GM18507 (cell line): Measurements from ENCODE around the gene KRTAP10-9.
"Not testable (repeated sequence)": the region's sequence is repeated elsewhere in the genome, so short reads cannot be mapped to it uniquely, and the experiment has no call there.

Experiments used
- DNase-seq: peaks from one replicate; pipeline ENCODE4 v3.0.0; 2011; ENCODE audit warnings: low read depth; ENCODE audit not compliant: insufficient read length; ENCODE audit errors: extremely low spot score
- FAIRE-seq: peaks from 2 replicates; lab custom pipeline; 2011; peaks lifted over from hg19 to GRCh38; lab: Jason Lieb, UNC

KRTAP10-9 gene

GRCh38 chr21:44612669-44613229 is 14.1 kb upstream of the KRTAP10-9 start:
- DNase-seq (no peak), FAIRE-seq (no peak)

GRCh38 chr21:44613386-44614155 is 13.3 kb upstream of the KRTAP10-9 start:
- DNase-seq (no peak), FAIRE-seq (no peak)

DNA sequence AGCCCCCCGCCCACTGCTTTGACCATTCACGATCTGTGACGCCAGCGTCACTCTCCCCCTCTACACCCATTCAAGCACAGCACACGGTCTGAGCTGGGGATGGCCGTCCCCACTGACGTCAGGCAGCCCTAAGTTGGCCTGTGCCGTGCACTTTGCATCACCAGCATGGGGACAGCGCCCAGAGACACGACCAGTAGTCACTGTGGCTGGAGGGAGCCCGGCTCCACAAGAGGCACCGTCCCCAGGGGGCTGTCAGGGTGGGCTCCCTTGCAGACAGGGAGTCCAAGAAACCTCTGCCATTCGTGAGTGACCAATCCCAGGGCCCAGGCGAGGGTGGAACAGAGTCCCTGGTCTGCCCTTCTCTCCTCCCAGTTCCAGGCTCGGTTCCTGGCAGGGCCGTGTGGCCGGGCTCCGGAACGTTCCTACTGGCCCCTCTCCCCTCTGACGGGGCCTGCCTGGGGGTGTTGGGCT is 12.7 kb upstream of the KRTAP10-9 start:
- FAIRE-seq (no peak), DNase-seq (no peak)

DNA sequence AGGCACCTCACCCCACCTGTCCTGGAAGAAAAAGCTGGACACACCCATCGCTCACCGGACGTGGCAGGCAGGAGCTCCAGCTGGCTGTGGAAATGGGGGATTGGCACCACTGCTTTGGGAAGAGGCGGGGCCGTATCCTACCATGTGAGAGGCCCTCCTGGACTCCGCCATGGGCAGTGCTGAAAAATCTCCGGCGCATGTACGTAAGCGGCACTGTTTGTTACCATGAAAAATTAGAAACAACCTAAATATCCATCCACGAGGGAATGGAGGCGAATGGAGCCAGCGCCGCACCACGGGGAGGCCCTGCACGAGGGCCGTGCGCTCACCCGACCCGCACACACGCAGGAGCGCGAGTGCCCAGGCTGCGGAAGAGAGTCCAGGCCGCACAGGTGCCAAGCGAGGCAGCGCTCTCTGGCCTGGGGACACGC is 11.9 kb upstream of the KRTAP10-9 start:
- DNase-seq (no peak), FAIRE-seq (no peak)

DNA sequence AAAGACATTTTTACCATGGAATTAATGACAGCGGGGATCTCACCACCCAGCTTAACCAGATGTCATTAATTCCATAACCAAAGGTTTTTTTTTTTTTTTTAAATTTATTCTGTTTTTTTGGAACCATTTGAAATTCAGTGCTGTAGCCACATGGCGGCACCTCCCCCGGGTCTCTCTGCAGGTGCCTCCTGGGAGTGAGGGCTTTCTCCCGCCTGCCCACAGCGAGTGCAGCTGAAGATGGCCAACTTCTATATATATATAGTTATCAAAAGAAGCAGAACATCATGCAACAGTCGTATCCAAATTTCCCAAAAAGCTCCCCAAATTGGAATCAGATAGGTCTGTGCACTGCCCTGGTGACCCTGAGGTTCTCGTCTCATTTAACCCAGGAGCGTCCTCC is 11.4 kb upstream of the KRTAP10-9 start:
- no peak for DNase-seq
- no peak for FAIRE-seq

DNA sequence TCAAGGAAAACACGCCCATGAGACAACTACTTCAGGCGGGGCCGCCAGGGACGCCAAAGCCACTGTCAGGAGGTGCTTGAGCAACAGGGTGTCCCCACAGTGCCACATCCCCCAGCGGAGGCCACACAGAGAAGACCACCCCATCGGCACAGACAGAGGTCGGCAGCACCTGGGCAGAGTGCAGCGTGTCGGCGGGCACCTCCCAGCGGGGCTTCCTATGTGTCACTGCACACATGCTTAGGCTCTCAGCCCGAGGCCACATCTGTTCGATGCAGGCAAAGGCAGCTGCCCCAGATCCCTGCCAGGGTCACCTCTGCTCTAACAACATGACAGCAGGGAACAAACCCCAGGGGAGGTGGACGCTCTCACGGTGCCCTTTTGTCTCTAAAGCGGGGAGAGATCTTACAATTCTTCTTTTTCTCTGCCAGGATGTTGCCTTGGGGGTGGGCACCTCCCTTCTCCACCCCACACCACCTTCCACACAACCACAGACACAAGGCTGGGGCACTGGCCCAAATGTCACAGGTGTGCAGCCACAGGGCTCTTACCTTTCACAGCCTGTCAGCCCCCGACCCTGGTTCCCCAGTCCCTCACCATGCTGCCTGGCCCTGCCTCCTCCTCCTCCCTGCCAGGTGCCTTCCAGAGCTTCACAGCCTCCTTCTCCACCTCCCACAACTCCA is 10.8 kb upstream of the KRTAP10-9 start:
- FAIRE-seq = no peak
- DNase-seq = no peak

DNA sequence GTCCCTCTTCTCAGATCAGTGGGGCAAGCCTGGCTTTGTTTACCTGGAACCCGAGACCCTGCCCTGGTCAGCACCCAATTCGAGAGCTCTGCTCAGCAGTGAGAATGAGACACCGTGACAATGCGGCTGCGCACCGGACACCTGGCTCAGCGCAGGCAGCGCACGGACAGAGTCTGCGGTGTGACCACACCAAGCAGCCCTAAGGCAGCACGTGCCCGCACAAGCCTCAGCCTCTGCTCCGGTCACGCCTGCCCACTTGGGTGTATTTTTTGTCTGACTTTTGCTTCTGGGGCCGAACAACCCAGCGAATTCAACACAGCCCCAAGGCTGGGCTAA is 10.3 kb upstream of the KRTAP10-9 start:
- DNase-seq = no peak
- FAIRE-seq = no peak

DNA sequence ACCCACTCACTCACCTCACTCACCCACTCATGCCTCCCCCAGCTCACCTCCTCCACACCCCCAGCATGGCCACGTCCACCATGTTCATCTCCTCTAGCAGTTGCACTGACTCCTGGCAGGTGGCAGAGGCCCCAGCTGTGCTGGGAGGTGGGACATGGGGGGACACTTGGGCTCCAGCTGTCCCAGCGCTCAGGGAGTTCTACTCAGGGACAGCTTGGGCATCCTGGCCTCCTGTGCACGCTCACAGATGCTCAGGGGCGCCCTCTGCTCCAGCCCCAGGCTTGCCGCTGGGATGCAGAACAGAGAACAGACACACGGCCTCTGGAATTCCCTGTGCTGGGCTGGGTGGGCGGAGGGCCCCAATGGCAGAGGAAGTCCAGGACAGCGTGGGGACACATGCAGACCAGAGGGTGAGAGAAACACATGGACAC is 9.8 kb upstream of the KRTAP10-9 start:
- FAIRE-seq (no peak), DNase-seq (no peak)

DNA sequence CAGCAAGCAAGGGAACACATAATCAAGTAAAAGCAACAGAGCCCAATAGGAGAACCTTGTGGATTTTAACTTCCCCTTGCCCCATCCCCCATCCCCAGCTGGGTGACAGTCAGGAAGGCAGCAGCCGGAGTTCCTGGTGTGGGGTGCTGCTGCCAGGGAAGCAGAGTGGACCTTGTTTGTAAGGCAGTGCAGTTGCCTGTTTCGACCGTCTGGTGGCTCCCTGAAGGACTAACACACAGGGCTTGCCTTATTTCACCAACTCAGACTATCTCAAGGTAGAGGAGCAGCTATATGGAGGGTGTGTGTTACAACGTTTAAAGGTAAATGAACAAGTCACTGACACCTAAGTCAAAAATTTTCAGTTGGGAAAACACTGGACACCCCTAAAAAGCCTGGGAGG is 8.4 kb upstream of the KRTAP10-9 start:
- FAIRE-seq (no peak), DNase-seq (no peak)

DNA sequence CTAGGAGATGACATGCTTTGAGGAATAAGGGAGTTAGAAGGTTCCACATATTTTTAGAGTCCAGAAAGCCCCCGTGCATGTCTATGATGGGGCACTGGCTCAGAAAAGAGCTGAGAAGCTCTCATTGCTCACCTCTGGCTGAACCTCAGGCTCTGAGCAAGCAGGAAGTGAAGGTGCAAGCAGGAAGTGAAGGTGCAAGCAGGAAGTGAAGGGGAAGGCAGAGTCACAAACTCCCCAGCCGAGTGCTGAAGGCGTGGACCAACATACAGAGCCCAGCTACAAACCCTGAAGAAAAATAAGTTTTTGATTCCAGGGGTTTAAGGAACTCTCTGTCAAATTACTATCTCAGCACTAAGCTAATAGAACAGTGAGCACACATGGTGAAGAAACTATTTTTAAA is 8.0 kb upstream of the KRTAP10-9 start:
- FAIRE-seq (no peak), DNase-seq (no peak)

GRCh38 chr21:44619886-44620285 is 7.0 kb upstream of the KRTAP10-9 start:
- DNase-seq = no peak
- FAIRE-seq = no peak

DNA sequence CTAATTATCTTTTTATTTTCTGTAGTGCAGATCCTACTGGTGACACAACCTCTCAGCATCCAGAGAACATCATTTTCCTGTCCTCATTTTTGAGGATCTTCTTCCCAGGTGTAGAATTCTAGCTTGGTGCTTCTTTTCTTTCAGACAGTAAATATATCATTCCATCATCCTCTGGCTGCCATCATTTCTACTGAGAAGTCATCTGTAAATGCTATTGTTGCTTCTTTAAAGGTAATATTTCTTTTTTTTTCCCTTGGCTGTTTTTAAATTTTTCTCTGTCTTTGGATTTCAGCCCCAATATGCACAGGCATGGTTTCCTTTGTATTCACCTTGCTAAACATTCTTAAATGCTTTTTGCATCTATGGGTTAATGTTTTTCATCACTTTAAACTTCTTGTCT is 3.3 kb upstream of the KRTAP10-9 start:
- FAIRE-seq (no peak), DNase-seq (no peak)

- DNase-seq (no peak), FAIRE-seq (no peak)
Observed at GRCh38 chr21:44625756-44626155, 1.1 kb upstream of the KRTAP10-9 start.

DNA sequence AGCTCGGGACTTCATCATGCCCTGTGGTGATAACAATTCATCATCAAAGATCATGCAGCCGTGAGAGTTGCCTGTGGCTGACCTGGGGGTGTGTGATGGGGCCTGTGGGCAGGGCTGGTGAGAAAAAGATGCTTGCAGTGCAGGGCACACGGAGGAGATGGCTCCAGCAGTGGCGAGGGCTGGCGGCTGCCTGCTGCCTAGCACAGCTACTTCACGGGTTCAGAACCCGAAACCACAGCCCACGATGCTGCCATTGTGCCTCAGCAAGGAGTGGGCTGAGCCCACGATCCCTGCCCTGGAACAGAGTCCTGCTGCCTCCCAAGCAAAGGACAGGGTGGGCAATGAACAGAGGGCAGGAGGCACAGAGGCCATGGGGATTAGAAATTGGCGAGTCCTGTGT is 631 bp upstream of the KRTAP10-9 start:
- DNase-seq (no peak), FAIRE-seq (no peak)

GRCh38 chr21:44627181-44627822 is 409 bp downstream of the KRTAP10-9 start:
- not testable (repeated sequence) for DNase-seq, FAIRE-seq

GRCh38 chr21:44627831-44628233 is 939 bp downstream of the KRTAP10-9 start:
- not testable (repeated sequence) for DNase-seq, FAIRE-seq

DNA sequence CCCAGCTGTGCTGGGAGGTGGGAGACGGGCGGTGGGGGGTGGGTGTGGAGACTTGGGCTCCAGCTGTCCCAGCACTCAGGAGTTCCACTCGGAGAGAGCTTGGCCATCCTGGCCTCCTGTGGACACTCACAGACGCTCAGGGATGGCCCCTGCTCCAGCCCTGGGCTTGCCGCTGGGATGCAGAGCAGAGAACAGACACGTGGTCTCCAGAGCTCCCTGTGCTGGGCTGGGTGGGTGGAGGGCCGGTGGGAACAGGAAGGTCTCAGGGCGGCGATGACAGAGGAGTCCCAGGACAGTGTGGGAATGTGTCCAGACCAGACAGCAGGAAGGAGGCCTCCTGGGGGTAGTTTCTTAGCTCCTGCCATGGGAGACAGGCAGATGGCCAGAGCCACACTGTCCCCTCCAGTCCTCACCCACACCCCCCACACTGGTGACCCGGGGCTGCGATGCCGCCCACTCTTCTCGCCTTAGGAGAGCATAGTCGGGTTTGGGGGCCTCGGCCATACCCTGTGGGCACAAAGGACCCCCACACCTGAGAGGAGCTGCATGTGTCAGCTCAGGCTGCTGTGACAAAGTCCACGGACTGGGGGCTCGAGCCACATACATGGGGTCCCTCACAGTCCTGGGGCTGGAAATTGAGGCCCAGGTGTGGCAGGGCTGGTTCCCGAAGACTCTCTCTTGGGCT is 2.0 kb downstream of the KRTAP10-9 start:
- FAIRE-seq = no peak
- no peak for DNase-seq

GRCh38 chr21:44630440-44630839 is 3.5 kb downstream of the KRTAP10-9 start:
- no peak for FAIRE-seq

GRCh38 chr21:44632067-44632466 is 5.2 kb downstream of the KRTAP10-9 start:
- no peak for FAIRE-seq
- DNase-seq = no peak

More at GRCh38 chr21:44630440-44630839, 3.5 kb downstream of the KRTAP10-9 start:
- DNase-seq = no peak
